NT2/D1 (cell line): ENCODE data around the gene CHST5.

Experiments used
- DNase-seq: peaks from one replicate; pipeline ENCODE4 v3.0.0-alpha.2; 2011; ENCODE audit warnings: low read depth, low spot score
- H3K27me3 ChIP-seq: 2 replicates; pipeline ENCODE4 v1.6.0; 2011; ENCODE audit warnings: mild to moderate bottlenecking; ENCODE audit not compliant: insufficient read length, insufficient read depth
- H3K36me3 ChIP-seq: 2 replicates; pipeline ENCODE4 v1.6.1; 2011; ENCODE audit warnings: mild to moderate bottlenecking, low read length, mixed read lengths; ENCODE audit not compliant: insufficient read depth, insufficient read length
- H3K4me1 ChIP-seq: 2 replicates; pipeline ENCODE4 v1.5.1; 2011; ENCODE audit not compliant: insufficient read depth, insufficient read length
- H3K4me3 ChIP-seq: 2 replicates; pipeline ENCODE4 v1.5.1; 2011; ENCODE audit warnings: low read depth; ENCODE audit not compliant: insufficient read length
- H3K9ac ChIP-seq: 2 replicates; pipeline ENCODE4 v1.6.0; 2011; ENCODE audit warnings: low read depth; ENCODE audit not compliant: insufficient read length
- H3K9me3 ChIP-seq: 2 replicates; pipeline ENCODE4 v1.5.1; 2011; ENCODE audit warnings: mild to moderate bottlenecking, low read length; ENCODE audit not compliant: insufficient read depth
- SUZ12 ChIP-seq: IDR thresholded peaks from 2 replicates; pipeline ENCODE4 v1.6.1; 2011; ENCODE audit not compliant: insufficient read length, insufficient read depth; ENCODE audit errors: extremely low read depth
- YY1 ChIP-seq: IDR thresholded peaks from 2 replicates; pipeline ENCODE4 v1.6.1; 2011; ENCODE audit not compliant: insufficient read length, insufficient read depth
- ZNF274 ChIP-seq: IDR thresholded peaks from 2 replicates; pipeline ENCODE4 v1.6.1; 2011; ENCODE audit warnings: mild to moderate bottlenecking, low read depth, low read length

Gene CHST5

GRCh38 chr16:75559564-75560372 is 23.9 kb upstream of the CHST5 start:
- TF ChIP-seq SUZ12 (no peak), YY1 (no peak), ZNF274 (no peak)
- no peak for DNase-seq
- H3K4me3 ChIP-seq = no peak overlapping the region
- no peaks in the 10 kb centered on the region for H3K36me3 ChIP-seq
- peaks cover 3% of the 10 kb centered on the region for H3K4me1 ChIP-seq
- no peak overlapping the region for H3K9ac ChIP-seq
- H3K9me3 ChIP-seq = no peaks in the 10 kb centered on the region
- peaks cover 12% of the 10 kb centered on the region for H3K27me3 ChIP-seq

GRCh38 chr16:75558846-75559401 is 23.0 kb upstream of the CHST5 start:
- DNase-seq = no peak

GRCh38 chr16:75556431-75556950 is 20.6 kb upstream of the CHST5 start:
- H3K36me3 ChIP-seq = no peaks in the 10 kb centered on the region
- H3K9me3 ChIP-seq = no peaks in the 10 kb centered on the region
- H3K9ac ChIP-seq = peak overlapping the region; percentile 51
- DNase-seq = no peak
- peaks cover 3% of the 10 kb centered on the region for H3K4me1 ChIP-seq
- TF ChIP-seq YY1 = no peak
- no peak for TF ChIP-seq SUZ12
- no peak for TF ChIP-seq ZNF274
- H3K4me3 ChIP-seq = peak overlapping the region; percentile 79
- H3K27me3 ChIP-seq = peaks cover 12% of the 10 kb centered on the region

More at GRCh38 chr16:75558846-75559401, 23.0 kb upstream of the CHST5 start:
- Histone ChIP-seq H3K4me1 (peaks cover 3% of the 10 kb centered on the region), H3K36me3 (no peaks in the 10 kb centered on the region), H3K9ac (no peak overlapping the region), H3K27me3 (peaks cover 12% of the 10 kb centered on the region), H3K4me3 (no peak overlapping the region), H3K9me3 (no peaks in the 10 kb centered on the region)
- TF ChIP-seq YY1 = no peak
- no peak for TF ChIP-seq ZNF274
- TF ChIP-seq SUZ12 = no peak

- Histone ChIP-seq H3K4me3 (peak within 1 kb of the TSS; percentile 79), H3K36me3 (no peaks in the 10 kb centered on the region), H3K27me3 (peaks cover 12% of the 10 kb centered on the region), H3K9me3 (no peaks in the 10 kb centered on the region), H3K4me1 (peaks cover 3% of the 10 kb centered on the region), H3K9ac (peak within 1 kb of the TSS; percentile 78)
- TF ChIP-seq YY1 (no peak), SUZ12 (no peak), ZNF274 (no peak)
- DNase-seq = peak; percentile 92
Measured at GRCh38 chr16:75555707-75556430, 20.0 kb upstream of the CHST5 start, which contains the start of gene TMEM231. Gene TMEM231 (minus strand): TSS chr16:75556252. CDS start chr16:75556209, 43 bp downstream.

GRCh38 chr16:75555213-75555706 is 19.4 kb upstream of the CHST5 start:
- Histone ChIP-seq H3K9me3 (no peaks in the 10 kb centered on the region), H3K4me3 (peak overlapping the region; percentile 79), H3K9ac (peak overlapping the region; percentile 78), H3K36me3 (no peaks in the 10 kb centered on the region), H3K4me1 (peaks cover 3% of the 10 kb centered on the region), H3K27me3 (peaks cover 12% of the 10 kb centered on the region)
- peak; percentile 84 for DNase-seq
- TF ChIP-seq SUZ12 (no peak), YY1 (no peak), ZNF274 (no peak)

GRCh38 chr16:75552951-75553350 is 17.0 kb upstream of the CHST5 start:
- Histone ChIP-seq H3K9ac (no peak overlapping the region), H3K27me3 (peaks cover 12% of the 10 kb centered on the region), H3K36me3 (no peaks in the 10 kb centered on the region), H3K4me1 (peaks cover 2% of the 10 kb centered on the region), H3K4me3 (no peak overlapping the region), H3K9me3 (no peaks in the 10 kb centered on the region)
- DNase-seq = no peak
- no peak for TF ChIP-seq ZNF274
- TF ChIP-seq YY1 = no peak
- no peak for TF ChIP-seq SUZ12
